ENCODE results near the gene FABP1.

The FABP1 gene

DNA sequence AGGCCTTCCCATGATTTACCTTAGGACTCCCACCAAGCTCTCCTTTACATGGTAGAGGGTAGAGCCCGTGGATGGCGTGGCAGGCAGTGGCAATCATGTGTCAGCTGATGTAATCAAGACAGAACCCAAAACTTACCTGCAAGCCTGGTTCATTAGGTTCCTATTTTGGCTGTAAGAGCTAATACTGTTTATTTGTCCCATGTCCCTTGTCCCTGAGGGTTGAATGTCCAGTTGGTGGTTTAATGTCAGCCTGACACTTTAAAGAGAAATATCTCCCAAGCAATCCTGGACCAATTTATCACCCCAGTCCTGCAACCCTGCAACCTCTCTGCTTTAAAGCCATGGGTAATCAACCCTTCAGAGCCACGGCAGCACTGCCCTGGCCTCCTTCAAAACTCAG lies 6.0 kb upstream of the FABP1 start:
- FAIRE-seq = no peak

DNA sequence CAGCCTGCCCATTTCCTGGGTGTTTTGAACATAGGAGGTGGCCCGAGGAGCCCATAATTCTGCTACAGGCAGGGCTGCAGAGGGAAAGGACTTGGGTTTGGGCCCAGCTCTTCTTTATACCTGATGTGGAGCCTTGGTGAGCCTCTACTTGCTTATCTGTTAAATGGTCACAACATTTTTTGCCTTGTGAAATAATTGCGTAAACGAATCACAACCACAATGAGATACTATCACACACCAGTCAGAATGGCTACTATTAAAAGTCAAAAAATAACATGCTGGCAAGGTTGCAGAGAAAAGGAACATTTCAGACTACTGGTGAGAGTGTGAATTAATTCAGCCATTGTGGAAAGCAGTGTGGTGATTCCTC lies 4.1 kb upstream of the FABP1 start:
- FAIRE-seq = no peak

DNA sequence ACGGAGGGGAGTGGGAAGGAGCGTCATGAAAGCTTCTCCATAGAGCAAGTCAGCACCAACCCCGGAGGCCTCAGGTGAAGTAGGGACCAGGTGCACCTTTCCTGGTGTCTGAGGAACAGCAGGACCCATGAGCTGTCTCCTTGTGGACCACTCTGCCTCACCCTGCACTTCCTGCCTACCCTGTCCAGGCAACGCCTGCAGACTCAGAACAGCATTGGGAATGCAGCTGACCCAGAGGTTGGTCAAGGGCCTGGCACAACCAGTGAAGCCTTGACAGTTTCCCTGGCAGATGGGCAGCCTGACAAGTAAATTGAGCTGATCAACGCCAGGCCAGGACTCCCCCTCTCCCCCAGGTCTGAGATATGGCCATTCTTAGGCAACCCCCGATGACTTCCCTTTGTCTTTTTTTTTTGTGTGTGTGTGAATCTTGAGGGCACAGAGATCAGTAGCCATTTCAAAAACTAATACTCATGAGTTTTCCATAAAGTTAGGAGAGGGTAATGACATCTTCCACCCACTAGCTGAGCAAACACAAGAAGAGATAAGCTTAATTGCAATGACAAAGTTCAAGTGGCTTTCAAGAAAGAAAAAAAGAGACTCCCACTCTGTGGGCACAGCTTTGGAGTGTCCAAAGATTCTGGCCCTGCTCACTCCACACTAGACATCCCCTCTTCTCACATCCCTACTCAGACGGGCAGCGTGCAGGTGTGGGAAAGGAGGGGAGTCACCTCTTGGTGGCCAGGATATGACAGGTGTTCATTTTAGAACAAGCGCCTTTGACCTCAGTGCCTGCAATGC lies 3.5 kb upstream of the FABP1 start:
- no peak for FAIRE-seq

DNA sequence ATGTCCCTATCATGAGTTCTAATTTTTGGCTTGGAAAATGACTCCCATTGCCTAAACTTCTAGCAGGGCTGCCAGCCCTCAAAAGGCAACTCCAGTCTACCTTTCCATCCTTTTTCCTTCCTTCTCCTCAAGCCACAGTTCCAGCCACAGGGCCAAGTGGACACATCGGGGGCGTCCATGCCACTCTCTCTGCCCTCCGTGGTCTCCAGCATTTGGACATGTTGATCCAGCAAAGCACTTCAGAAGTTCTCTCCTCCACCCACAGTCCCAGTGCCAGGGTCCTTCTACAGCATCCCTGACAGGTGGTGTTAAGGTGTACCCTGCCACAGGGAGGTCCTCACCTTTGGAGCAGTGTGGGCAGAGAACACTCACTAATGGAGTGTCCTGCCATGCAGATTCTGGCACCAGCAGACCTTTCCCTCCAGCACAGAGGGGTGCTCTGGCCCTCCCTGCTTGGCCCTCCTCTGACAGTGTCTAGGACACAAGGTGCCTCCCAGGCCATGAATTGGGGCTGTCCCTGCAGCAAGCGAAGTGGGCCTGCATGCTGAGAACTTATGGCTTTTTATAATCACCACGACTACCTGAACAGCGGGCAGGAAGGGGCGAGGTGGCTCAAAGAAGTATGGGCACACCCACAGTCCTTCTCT lies 1.6 kb upstream of the FABP1 start:
- no peak for FAIRE-seq

DNA sequence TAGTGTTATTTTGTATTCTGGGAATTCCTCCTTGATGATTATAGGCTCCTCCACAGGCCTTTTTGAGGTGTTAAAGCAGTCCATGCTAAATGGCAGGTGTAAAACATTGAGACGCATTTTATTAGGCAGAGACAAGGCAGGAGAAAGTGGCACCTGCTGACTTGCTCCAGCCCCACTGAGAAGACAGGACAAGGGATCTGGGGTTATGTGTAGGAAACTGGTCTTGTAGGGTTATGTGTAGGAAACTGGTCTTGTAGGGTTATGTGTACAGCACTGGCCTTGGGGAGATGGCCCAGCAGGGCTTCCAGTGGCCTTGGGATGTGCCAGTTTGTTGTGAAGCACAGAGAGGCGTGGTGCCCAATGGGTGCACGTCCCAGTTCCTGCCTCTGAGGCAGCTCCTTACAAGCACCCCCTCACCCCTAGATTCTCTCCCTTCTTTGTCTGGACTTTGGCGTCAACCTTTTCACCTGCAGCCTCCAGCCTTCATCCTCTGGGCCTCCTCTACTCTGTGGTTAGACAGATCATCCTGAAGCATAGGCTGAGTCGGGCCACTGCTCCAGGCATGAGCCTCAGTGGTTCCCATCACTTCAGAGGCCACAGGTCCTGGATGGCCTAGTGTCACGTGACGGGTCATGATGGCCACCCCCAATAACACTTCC lies 921 bp upstream of the FABP1 start:
- no peak for FAIRE-seq

DNA sequence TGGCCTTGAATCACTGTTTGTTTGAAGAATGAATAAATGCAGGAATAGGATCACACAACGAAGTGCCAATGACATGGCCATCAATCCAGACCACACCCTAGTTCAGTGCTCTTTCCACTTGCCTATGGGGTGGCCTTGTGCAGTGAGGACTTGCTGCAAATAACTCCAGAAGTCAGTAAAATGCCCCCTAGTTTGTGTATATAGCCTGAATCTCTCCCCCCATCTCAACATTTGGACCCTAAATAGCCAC lies 299 bp downstream of the FABP1 start:
- FAIRE-seq = no peak

DNA sequence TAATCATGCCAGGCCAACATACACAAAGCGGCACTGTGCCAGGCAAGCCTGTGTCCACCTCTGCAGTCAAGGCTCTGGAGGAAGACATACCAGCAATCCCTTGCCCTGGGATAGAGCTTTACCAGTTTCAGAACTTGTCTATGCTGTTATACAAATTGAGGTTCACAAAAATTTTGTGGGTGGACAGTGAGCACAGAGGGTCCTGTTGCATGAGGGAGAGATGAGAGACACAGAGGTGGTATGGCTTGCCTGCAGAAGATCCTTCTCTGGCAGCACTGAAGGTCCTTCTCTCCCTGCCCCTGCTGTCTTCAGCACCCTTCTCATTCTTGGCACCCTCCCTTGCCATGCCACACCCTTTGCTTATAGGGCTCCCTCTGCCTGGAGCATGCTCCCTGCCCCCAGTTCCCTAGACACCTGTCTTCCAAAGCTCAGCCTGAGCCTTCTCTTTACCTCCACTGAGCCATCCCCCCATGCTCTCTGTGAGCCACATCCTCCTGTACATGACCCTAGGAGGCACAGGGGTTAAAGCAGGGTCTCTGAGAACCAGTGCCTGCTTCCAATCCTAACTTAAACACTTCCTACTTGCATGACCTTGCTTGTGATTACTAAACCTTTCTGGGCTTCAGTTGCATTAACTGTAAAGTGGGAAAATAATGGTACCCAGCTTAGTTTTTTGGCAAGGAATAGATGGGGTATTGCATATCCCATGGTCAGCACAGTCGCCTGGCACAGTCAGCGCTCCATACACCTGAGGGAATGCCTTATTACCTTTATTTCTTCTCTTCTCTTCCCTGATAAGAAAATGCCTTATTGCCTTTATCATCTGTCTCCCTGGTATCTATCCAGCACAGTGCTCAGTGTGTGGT lies 857 bp downstream of the FABP1 start:
- no peak for FAIRE-seq

DNA sequence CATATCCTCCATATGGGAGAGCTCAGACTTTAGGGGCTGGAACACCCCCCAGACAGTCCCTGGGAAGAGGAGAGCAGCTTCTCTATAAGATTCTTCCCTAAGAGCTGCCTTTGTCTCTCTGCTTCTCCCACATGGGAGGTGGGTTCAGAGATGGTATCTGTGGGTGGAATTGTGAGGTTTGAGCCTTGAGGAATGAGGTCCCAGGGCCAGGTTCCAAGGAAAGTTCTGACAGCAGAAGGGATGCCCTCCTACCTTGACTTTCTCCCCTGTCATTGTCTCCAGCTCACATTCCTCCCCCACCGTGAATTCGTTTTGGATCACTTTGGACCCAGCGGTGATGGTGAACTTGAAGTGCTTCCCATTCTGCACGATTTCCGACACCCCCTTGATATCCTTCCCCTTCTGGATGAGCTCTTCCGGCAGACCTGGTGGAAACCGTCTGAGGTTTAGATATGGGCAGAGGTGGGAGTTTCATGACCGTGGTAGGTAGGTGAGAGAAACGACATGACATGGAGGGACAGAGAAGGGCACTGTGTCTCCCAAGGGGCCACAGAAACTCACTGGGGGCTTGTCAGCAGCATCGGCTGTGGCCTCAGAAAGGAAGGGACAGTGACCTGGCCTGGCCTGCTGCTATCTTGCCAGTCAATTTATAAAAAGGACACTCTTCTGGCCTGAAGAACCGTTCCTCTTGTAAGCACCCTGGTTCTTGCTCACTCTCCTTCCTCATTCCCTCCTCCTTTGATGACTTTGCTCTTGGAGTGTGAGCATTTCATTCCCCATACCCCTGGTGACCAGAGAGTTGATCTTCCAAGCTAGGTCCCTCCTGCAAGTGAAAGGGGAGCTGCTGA lies 1.7 kb downstream of the FABP1 start:
- no peak for FAIRE-seq

DNA sequence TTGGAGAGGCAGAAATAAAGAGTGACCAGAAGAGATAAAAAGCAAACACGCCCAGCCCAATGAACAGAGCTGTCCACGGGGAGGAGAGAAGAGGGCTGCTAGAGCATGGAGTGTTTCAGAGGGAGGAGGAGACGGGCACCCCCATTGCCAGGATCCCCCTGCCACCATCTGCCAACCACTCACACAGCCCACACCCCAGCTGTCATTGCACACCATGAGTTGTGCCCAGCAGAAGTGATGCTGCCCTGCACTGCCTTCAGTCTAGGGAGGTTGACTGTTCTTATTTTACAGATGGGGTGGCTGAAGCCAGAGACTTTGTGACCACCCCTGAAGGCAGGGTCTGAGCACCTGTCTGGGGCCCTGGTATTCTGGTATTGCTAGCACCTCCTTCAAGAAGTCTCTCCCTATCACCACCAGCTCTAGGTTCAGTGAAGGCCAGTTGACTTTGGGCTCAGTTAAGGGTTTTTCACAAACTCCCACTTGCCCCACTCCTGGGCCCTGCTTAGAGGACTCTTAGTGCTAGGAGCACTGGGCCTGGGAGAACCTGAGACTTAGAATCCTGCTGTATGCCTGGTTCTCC lies 2.4 kb downstream of the FABP1 start:
- no peak for FAIRE-seq

DNA sequence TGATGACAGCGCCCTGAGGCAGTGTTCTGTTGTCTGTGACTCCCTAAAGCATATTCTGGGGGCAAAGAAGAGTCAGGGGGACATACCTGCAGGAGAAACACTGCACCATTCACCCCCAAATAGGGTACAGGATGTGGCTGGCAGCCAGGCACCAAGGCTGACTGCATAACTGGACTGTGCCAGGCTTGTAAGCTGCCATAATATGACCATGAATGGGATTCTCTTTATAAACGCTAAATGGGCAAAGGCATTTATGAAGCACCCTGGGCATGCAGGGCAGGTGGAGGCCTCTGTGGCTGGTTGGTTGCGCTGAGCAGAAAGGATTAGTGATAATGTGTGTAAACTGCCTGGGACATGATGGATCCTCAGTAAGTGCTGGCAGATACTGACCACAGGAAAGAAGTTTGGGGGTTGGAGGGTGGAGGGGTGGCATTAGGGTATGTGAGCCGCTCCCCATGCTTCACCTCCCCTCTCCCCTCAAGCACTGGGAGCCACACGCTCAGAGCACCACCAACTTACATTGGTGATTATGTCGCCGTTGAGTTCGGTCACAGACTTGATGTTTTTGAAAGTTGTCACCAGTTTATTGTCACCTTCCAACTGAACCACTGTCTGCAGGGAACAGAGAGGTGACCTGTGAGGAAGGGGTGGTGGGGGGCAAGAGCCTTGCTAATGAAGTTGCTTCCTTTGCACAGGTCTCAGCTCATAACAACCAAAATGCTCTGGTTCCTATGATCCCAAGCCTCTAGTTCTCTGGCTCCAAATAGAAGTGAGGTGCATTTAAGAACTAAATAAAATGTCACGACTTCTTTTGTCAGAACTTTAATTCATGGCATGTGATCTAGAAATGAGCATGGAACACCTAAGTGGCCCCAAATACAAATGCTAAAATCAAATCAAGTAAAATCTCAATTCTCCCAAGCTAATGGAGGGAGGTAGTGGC lies 3.6 kb downstream of the FABP1 start:
- FAIRE-seq = no peak

DNA sequence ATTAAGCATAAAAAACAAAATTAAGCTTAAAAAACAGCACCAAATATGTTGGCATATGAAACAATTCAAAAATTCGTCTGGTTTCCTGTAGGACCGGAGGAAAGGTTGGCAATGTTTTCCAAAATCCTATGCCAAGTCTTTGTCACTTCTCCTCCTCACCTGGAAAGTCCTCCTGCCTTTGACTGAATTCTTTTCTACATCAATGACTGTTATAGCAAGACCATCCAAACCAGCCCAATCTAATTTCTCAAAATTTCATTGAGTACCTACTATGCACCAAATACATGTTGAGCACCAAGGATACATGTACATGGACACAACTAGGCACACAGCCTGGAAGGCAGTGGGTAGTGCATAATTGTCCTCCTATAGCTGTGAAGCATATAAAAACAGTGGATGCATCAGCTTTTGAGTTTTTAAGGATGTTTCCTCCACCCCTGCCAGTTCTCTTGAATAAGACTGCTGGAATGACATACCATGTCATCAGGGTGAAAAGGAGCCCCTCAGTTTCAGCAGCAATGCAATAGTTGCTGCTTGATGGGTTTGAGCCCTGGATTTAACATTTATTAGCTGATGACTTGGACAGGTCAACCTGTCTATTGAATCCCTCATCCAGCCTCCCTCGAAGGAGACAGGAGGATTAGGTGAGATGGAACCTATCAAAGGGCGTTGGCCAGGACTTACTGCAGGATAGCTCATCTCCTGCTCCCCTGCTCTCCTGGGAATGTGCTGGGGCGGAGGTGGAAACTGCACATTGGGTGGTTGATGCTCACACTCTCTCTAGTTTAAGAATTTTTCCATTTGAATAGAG lies 4.5 kb downstream of the FABP1 start:
- FAIRE-seq = no peak

DNA sequence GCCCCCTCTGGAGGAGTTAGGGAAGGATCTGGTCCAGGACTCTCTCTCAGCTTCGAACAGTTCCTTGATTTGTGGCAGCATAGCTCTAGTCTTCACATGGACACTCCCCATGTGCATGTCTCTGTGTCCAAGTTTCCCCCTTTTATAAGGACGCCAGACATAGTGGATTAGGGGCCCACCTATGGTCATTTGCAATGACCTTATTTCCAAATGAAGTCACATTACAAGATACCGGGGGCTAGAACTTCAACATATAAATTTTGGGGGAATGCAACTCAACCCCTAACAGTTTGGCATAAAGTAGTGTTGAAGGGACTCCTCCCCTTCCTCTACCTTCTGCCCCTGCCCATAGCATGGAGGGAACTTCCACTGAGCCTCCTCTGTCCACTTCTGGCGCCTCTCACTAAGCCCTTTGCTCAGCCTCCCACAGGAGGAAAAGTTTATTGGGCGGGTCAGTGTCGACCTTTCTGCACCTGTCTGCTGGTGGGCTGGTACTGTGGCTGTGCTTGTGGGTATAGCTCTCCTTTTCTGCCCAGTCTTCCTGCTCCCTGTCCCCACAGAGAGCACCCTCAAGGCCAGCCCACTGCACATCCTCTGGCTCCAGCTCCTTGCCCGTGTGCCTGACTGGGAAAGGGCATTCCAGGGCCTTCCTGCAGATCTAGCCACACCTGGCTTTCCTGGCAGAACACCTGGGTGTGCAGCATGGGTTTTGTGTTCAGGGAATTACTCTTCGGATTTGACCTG lies 5.5 kb downstream of the FABP1 start:
- no peak for FAIRE-seq

DNA sequence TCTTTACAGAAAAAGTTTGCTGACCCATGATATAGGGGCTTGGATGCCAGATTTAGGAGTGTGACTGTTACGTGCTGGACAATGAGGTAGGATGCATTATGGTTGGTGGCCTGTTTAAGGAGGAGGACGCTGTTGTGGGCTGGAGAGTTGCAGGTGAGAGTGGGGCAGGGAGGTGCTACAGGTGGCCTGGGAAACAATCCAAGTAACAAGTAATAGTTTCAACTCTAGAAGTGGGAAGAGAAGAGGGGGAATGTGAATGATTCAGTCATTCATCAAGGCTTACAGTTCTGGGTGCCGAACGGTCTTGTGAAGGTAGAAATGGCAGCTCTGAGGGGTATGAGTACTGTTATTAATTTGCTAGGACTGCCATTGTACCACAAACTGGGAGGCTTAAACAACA lies 6.2 kb downstream of the FABP1 start:
- no peak for FAIRE-seq

DNA sequence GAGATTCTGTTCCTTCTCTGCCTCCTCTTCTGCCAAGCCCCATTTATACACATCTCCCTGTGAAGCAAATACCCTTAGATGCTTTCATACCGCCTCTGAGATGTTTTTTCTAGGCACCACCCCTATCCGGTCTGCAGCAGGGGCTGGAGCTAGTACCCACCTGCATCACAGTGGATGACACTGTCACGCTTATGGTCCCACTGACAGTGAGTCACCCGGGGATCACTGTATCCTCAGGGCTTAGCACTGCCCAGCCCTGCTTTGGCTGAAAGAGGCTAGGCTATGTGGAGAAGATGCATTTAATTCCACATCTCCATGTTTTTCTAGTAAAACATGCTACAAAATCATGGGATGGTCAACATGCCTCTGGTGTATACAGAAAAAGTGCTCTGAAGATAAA lies 9.9 kb downstream of the FABP1 start:
- no peak for FAIRE-seq

DNA sequence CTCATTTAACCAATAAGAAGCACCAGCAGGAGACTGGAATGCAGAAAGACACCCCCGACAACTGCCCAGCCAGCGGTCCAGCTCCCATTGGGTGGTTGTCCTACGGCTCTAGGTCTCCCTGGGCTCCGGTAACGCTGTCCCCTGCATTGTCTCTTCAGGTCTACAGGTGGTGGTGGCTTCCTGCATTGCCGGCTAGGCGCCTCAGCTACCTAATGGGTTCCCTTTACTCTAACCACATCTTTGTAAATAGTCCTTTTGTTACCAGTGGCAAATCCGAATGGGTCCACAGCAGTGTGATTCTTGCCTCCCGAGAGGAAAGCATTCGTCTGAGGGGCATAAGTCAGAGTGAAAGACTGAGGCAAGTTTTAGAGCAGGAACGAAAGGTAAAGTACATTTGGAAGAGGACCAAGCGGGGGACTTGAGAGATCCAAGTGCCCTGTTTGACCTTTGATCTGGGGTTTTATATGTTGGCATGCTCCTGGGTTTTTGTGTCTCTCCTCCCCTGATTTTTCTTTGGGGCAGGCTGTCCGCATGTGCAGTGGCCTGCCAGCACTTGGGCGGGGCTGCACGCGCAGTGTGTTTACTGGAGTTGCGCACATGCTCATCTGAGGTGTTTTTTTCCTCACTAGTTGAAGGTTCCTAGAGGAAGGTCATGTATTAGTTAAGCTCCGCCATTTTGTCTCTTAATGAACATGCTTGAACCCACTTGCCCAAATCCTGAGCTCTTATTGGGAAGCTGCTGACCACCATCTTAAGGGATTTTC lies 11.0 kb downstream of the FABP1 start:
- FAIRE-seq = no peak

DNA sequence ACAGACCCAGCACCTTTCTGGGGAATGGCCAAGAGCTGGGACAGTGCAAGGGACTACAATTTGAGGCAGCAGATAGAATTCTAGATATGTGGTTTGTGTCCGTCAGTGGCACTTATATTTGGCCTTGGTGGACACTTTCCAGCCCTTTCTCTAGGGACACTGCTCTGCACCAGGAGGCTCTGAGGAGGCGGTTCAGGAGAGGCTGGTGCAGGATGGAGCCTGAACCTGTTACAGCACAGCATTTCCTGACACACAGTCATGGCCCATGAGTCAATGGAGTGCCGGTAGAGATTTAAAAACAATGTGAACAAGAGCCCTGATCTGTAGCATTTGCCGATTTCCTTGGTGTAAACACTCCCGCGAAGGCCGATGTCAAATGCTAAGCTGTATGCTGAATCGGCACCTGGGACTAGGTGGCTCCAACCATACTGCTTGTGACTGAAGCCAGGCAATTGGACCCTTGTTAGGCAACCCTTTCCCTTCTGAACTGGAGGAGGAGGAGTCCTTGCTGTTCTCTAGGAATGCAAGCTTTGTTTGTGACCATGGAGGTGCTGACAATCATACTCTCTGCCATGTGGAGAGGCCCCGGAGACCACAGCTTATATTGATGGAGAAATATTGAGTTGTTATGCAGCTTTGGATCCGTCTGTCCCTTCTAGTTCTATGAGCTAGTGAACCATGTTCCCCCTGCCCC lies 11.9 kb downstream of the FABP1 start:
- no peak for FAIRE-seq

DNA sequence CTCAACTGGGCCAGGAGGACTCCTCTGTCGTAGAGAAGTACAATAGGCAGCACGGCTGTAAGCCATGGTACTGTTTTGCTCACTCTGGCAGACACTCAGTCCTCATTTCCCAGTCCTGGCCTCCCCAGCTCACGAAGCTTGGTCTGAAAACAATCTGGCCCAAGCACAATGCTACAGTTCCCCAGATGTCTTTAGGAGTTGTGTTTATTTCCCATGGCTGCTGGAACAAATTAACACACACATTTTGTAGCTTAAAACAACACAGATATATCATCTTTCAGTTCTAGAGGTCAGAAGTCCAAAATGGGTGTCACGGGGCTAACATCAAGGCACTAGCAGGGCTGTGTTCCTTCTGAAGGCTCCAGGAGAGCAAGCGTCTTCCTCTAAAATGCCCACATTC lies 13.0 kb downstream of the FABP1 start:
- no peak for FAIRE-seq

DNA sequence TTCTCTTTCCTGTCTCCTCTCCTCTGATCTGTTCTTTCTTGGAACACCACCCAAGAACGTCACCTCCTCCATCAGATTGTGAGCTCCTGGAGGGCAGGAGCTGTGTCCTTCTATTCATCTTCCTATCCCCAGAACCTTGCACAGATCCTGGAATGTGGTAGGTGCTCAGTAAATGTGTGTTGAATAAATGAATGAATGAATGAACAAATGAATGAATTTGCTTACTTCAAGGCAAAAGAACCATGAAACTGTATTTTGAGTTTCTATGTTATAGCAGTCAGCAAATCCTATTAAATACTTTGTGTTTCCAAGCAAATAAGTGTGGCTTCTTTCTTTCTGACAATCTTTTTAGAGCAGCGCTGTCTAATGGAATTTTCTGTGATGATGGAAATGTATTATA lies 14.8 kb downstream of the FABP1 start:
- FAIRE-seq = no peak
